Neural progenitor cell (in vitro differentiated cells): ENCODE measurements around the gene FBL.
"Not testable (repeated sequence)": the region's sequence is repeated elsewhere in the genome, so short reads cannot be mapped to it uniquely, and the experiment has no call there.

Source experiments
- CTCF ChIP-seq: fragments of 200-600 bp; sonication (generic); IDR thresholded peaks from 2 replicates; pipeline ENCODE4 v1.5.1; 2017; ENCODE audit warnings: antibody characterized with exemption, mild to moderate bottlenecking
- EZH2 ChIP-seq: fragments of 200-600 bp; sonication (generic); IDR thresholded peaks from 2 replicates; pipeline ENCODE4 v1.6.1; 2017; ENCODE audit warnings: antibody characterized with exemption, mild to moderate bottlenecking, moderate library complexity

GRCh38 chr19:39887456-39887951, 41.3 kb upstream of the FBL start:
- not testable (repeated sequence) for TF ChIP-seq CTCF, EZH2
